ENCODE results near the gene PIMREG. TPM values are rescaled to one million over a fixed set of nuclear protein-coding genes. Genes with fewer than 3 reads are reported as not detected.

The PIMREG gene
- total RNA-seq, 1 donor from 2014 or later: 45.1 TPM

DNA sequence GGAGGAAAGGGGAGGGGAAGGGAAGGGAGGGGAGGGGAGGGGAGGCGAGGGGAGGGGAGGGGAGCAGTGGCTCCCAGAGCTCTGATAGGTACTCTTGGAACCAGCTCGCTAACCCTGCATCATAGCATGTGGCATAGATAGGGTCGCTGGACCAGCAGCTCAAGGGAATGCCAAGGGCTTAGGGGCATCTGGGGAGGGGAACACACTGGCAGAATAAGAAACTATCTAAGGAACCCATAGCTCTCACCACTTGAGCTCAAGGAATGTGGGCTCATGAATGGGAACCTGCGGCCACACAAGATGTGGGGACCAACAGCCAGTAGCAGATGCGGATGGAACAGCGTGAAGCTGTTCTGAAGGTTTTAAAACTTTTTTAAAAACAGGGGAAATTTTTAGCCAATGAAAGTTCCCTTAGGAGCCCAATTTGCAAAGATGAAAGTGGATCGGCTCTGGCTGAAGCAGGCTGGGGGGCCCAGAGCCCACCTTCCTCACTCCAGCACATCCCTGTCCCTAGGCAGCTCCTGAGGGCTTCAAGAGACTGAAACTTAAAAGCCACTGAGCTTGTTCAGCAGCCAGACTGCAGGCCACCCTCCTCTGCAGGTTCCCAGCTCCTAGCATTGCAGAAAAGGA, 46.9 kb downstream of the PIMREG start:
- Mint-ChIP-seq H3K27ac (no peak overlapping the region), H3K36me3 (no peaks in the 10 kb centered on the region), H3K9me3 (no peaks in the 10 kb centered on the region), H3K4me3 (no peak overlapping the region), H3K4me1 (ENCODE audit: unreplicated experiment) (peaks cover 8% of the 10 kb centered on the region), H3K27me3 (peaks cover 29% of the 10 kb centered on the region)
- TF ChIP-seq, protein P1, sequence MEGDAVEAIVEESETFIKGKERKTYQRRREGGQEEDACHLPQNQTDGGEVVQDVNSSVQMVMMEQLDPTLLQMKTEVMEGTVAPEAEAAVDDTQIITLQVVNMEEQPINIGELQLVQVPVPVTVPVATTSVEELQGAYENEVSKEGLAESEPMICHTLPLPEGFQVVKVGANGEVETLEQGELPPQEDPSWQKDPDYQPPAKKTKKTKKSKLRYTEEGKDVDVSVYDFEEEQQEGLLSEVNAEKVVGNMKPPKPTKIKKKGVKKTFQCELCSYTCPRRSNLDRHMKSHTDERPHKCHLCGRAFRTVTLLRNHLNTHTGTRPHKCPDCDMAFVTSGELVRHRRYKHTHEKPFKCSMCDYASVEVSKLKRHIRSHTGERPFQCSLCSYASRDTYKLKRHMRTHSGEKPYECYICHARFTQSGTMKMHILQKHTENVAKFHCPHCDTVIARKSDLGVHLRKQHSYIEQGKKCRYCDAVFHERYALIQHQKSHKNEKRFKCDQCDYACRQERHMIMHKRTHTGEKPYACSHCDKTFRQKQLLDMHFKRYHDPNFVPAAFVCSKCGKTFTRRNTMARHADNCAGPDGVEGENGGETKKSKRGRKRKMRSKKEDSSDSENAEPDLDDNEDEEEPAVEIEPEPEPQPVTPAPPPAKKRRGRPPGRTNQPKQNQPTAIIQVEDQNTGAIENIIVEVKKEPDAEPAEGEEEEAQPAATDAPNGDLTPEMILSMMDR (conservative IDR thresholded peaks at IDR 0.05): no peak
- no peak for DNase-seq (ENCODE audit: extremely low spot score, unreplicated experiment)

DNA sequence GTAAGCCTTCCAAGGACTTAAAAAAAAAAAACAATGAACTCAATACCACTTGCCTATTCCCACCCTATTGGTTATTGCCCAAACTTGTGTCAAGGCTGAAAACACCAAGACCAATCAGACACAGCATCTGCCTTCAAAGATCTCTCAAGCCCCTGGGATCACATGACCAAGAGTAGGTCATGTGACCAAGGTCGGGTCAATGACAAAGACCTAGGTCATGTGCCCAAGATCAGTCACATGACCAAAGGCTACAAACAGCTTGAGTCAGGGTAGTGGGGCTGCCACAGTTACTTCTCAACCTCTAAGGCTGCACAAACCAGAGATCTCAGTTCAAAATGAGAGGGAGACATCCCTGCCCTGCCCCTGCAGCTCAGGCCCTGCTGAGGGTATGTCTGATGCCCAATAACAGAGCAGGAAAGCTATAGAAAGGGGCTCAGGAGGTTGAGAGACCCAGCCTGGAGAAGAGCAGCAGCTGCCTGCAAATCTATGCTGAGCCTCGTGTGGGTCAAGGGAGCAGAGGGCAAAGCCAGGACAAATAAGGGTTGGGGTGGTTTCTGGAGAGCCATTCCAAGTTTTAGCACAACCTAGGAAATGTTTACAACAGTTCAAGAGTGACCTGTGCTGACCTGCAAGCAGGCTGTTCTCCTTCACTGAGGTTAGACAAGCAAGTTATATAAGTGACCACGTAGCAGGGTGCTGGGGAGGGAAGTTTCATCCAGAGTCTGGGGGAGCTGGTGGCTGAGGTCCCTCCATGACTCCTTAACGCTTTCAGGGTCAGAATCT, 48.8 kb downstream of the PIMREG start:
- no peak overlapping the region for H3K27ac Mint-ChIP-seq
- DNase-seq (ENCODE audit: extremely low spot score, unreplicated experiment): no peak
- H3K4me1 Mint-ChIP-seq (ENCODE audit: unreplicated experiment): peaks cover 8% of the 10 kb centered on the region
- TF ChIP-seq, protein P1 (conservative IDR thresholded peaks at IDR 0.05): no peak
- no peaks in the 10 kb centered on the region for H3K36me3 Mint-ChIP-seq
- peaks cover 26% of the 10 kb centered on the region for H3K27me3 Mint-ChIP-seq
- no peaks in the 10 kb centered on the region for H3K9me3 Mint-ChIP-seq
- H3K4me3 Mint-ChIP-seq: no peak overlapping the region

DNA sequence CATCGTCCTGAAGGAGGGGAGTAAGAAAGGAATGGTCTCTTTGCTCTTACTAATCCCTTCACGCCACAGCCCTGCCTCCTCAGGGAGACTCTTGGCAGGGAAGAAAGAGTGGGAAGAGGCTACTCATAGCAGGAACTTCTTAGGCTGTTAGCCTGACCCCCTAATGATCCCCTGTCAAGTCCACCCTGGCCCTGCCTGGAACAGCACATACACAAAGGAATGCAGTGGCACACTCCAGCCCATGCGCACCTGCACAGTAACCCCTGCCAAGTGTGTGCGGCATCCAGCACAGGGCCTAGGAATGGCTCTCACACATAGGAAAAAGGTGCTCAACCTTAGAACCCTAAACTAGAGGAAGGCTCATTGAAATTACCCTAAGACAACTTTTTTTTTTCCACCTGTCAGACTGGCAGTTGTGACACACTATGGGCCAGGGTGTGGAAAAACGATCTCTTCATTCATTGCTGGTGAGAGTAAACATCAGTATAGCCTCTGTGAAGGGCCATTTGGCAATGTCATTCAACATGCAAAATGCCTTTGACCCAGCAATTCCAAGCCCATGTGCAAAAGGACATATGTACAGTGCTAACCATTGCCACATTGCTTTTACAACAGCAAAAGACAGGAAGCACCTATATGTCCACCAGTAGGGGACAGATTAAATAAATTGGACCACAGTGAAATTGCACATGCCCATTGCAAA, 50.1 kb downstream of the PIMREG start:
- H3K27ac Mint-ChIP-seq: no peak overlapping the region
- H3K36me3 Mint-ChIP-seq: no peaks in the 10 kb centered on the region
- H3K4me1 Mint-ChIP-seq (ENCODE audit: unreplicated experiment): peaks cover 13% of the 10 kb centered on the region
- no peak for DNase-seq (ENCODE audit: extremely low spot score, unreplicated experiment)
- H3K27me3 Mint-ChIP-seq: peaks cover 31% of the 10 kb centered on the region
- H3K9me3 Mint-ChIP-seq: no peaks in the 10 kb centered on the region
- H3K4me3 Mint-ChIP-seq: no peak overlapping the region
- TF ChIP-seq, protein P1 (conservative IDR thresholded peaks at IDR 0.05): no peak

DNA sequence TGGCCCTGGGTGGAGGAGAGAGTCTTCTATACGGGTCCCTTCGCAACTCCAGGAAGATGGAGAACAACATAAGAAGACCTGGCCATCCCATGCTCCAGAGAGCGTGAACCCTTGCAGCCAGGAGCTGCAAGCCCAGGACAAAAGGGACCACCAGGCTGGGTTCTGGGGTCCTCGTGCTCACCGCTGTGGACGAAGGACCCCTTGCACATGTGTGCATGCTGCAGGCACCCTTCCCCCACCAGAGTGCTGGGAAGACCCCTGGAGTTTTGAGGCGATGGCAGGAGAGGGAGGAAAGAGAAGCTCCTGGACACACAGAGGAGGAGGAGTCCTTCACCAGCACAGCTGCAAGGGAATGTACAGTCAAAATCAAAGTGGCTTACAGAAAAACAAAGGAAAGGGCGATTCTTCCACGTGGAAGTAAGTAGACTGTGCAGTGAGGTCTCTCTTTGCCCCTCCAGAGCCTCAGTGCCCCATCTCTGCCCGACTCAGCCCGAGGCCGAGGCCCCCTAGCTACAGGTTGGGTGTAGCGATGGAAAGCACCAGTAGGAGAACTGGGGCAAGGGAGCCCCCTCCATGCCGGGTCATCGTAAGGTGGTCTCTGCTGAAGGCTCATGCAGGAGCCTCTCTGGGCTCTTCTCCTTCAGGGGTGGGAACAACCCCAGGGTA, 51.3 kb downstream of the PIMREG start:
- DNase-seq (ENCODE audit: extremely low spot score, unreplicated experiment): peak; percentile 54
- peaks cover 31% of the 10 kb centered on the region for H3K27me3 Mint-ChIP-seq
- no peaks in the 10 kb centered on the region for H3K36me3 Mint-ChIP-seq
- peaks cover 13% of the 10 kb centered on the region for H3K4me1 Mint-ChIP-seq (ENCODE audit: unreplicated experiment)
- H3K27ac Mint-ChIP-seq: no peak overlapping the region
- H3K9me3 Mint-ChIP-seq: no peaks in the 10 kb centered on the region
- no peak overlapping the region for H3K4me3 Mint-ChIP-seq
- TF ChIP-seq, protein P1 (conservative IDR thresholded peaks at IDR 0.05): peak; percentile 35

DNA sequence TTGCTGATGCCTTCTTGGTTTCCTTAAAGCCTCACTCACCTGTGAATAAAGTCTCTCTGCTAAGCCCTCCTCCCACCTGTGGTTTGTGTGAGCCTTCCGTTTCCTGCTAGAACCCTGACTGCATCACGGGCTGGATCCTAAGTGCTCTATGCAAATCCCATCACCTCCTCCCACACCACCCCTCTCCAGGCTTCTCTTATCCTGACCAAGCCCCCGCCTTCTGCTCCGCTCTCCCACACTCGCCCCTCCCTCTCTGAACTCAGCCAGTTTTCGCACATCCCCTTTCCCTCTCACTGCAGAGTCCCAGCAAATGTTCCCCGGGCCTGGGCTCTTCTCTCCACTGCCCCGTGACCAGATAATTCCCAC, 51.8 kb downstream of the PIMREG start:
- Mint-ChIP-seq H3K4me1 (ENCODE audit: unreplicated experiment) (peaks cover 13% of the 10 kb centered on the region), H3K27ac (no peak overlapping the region), H3K36me3 (no peaks in the 10 kb centered on the region), H3K27me3 (peaks cover 31% of the 10 kb centered on the region), H3K4me3 (no peak overlapping the region), H3K9me3 (no peaks in the 10 kb centered on the region)
- DNase-seq (ENCODE audit: extremely low spot score, unreplicated experiment): peak; percentile 13
- TF ChIP-seq, protein P1 (conservative IDR thresholded peaks at IDR 0.05): peak; percentile 6
